Hepatocyte (in vitro differentiated cells): Measurements from ENCODE around the gene KXD1. TPM values are rescaled to one million over a fixed set of nuclear protein-coding genes. Genes with fewer than 3 reads are reported as not detected.

Experiments used
- DNase-seq: peaks from one replicate; pipeline ENCODE4 v3.0.0-alpha.2; 2016; ENCODE audit warnings: low spot score
- H2AFZ ChIP-seq: fragments of 200-600 bp; sonication (generic); 2 replicates; pipeline ENCODE4 v1.6.0; 2016; ENCODE audit warnings: antibody characterized with exemption, mild to moderate bottlenecking
- H3K27ac ChIP-seq: fragments of 200-600 bp; sonication (generic); 2 replicates; pipeline ENCODE4 v1.5.1; 2016; ENCODE audit warnings: mild to moderate bottlenecking
- H3K27me3 ChIP-seq: fragments of 200-600 bp; sonication (generic); 2 replicates; pipeline ENCODE4 v1.6.1; 2016
- H3K36me3 ChIP-seq: fragments of 200-600 bp; sonication (generic); replicated peaks from 2 replicates; pipeline ENCODE4 v1.5.1; 2016; ENCODE audit warnings: low read depth; ENCODE audit not compliant: insufficient read depth
- H3K4me1 ChIP-seq: fragments of 200-600 bp; sonication (generic); 2 replicates; pipeline ENCODE4 v1.5.1; 2016; ENCODE audit warnings: mild to moderate bottlenecking, moderate library complexity; ENCODE audit not compliant: insufficient read depth
- H3K4me2 ChIP-seq: fragments of 200-600 bp; sonication (generic); 2 replicates; pipeline ENCODE4 v1.6.0; 2016
- H3K4me3 ChIP-seq: fragments of 200-600 bp; sonication (generic); 2 replicates; pipeline ENCODE4 v1.5.1; 2016; ENCODE audit warnings: mild to moderate bottlenecking
- H3K79me2 ChIP-seq: fragments of 200-600 bp; sonication (generic); 2 replicates; pipeline ENCODE4 v1.6.0; 2017; ENCODE audit warnings: mild to moderate bottlenecking
- H3K9me2 ChIP-seq: fragments of 200-600 bp; sonication (generic); replicated peaks from 2 replicates; pipeline ENCODE4 v1.6.0; 2017; ENCODE audit warnings: mild to moderate bottlenecking; ENCODE audit not compliant: insufficient read depth
- H3K9me3 ChIP-seq: fragments of 200-600 bp; sonication (generic); 2 replicates; pipeline ENCODE4 v1.5.1; 2016; ENCODE audit warnings: low read depth, mild to moderate bottlenecking
- H4K20me1 ChIP-seq: fragments of 200-600 bp; sonication (generic); 2 replicates; pipeline ENCODE4 v1.6.0; 2016; ENCODE audit warnings: mild to moderate bottlenecking; ENCODE audit not compliant: insufficient read depth, poor library complexity, severe bottlenecking
- EZH2 ChIP-seq: fragments of 200-600 bp; sonication (generic); IDR thresholded peaks from 2 replicates; pipeline ENCODE4 v1.6.1; 2016; ENCODE audit warnings: antibody characterized with exemption, mild to moderate bottlenecking, borderline replicate concordance
- EZH2phosphoT487 ChIP-seq: fragments of 200-600 bp; sonication (generic); IDR thresholded peaks from one replicate; pipeline ENCODE4 v1.6.1; 2018; ENCODE audit warnings: antibody characterized with exemption, mild to moderate bottlenecking, low read depth, moderate library complexity; ENCODE audit not compliant: unreplicated experiment, severe bottlenecking
- WGBS: methylation state at CpG from one replicate; pipeline ENCODE4 v1.1.6; 2016; ENCODE audit warnings: low lambda C conversion rate; ENCODE audit errors: missing lambda C conversion rate; 5-methylcytosine and 5-hydroxymethylcytosine counted together
- polyA plus RNA-seq: library from polyadenylated mRNA; unstranded; fragments of >200 nt; fragmentation: Nextera tagmentation; extraction: Ambion mirVana; gene quantifications from 2 replicates; pipeline ENCODE4 v1.2.1, GENCODE V29; 2016
- total RNA-seq: library from RNA; depleted of rRNA; stranded (reverse); fragments of >200 nt; gene quantifications from 2 replicates; pipeline ENCODE4 v1.2.3, GENCODE V29; 2014
- TF ChIP-seq, protein P1 (sequence below): fragments of 200-600 bp; sonication (generic); IDR thresholded peaks from 2 replicates; pipeline ENCODE4 v1.5.1; 2016; ENCODE audit warnings: antibody characterized with exemption, mild to moderate bottlenecking; ENCODE audit not compliant: poor library complexity

KXD1 gene
- total and polyA plus RNA-seq, 2 experiments from 2014 or later: 76.3 to 89.2 TPM

DNA sequence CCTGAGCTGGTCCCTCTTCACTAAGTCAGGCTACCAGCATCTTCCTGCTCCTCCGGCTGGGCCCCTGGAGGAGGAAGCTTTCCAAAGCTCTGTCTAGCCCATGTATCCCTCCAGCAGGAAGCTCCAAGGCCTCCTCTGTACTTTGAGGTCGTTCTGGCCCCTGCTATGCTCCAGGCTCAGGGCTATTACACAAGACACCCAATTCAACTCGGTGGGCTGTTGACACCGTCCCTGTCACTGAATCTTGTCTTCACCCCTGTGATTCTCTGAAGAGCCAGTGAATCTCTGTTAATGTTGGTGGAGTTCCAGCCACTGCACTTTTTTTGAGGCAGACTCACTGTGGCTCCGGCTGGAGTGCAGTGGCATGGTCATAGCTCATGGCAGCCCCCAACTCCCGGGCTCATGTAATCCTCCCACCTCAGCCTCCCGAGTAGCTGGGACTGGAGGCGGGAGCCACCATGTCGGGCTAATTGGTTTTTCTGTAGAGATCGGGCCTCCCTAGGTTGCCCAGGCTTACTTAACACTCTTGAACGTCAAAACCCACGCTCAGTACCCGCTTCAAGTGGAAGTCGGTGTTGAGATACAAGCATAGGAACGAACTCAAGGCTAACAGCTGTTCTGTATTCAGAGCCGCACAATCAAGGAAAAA lies 30.4 kb downstream of the KXD1 start:
- Histone ChIP-seq H3K36me3 (no peaks in the 10 kb centered on the region), H3K79me2 (peaks cover 4% of the 10 kb centered on the region), H3K4me1 (peaks cover 13% of the 10 kb centered on the region), H2AFZ (peak overlapping the region; percentile 94), H3K4me2 (peak overlapping the region; percentile 100), H3K27ac (peak overlapping the region; percentile 81), H3K27me3 (no peaks in the 10 kb centered on the region), H4K20me1 (no peaks in the 10 kb centered on the region), H3K4me3 (peak overlapping the region; percentile 1), H3K9me3 (no peaks in the 10 kb centered on the region), H3K9me2 (no peaks in the 10 kb centered on the region)
- TF ChIP-seq EZH2 (no peak), EZH2phosphoT487 (no peak)
- no peak for DNase-seq
- 47% methylated on average over 16 of the region's 16 CpGs for WGBS

DNA sequence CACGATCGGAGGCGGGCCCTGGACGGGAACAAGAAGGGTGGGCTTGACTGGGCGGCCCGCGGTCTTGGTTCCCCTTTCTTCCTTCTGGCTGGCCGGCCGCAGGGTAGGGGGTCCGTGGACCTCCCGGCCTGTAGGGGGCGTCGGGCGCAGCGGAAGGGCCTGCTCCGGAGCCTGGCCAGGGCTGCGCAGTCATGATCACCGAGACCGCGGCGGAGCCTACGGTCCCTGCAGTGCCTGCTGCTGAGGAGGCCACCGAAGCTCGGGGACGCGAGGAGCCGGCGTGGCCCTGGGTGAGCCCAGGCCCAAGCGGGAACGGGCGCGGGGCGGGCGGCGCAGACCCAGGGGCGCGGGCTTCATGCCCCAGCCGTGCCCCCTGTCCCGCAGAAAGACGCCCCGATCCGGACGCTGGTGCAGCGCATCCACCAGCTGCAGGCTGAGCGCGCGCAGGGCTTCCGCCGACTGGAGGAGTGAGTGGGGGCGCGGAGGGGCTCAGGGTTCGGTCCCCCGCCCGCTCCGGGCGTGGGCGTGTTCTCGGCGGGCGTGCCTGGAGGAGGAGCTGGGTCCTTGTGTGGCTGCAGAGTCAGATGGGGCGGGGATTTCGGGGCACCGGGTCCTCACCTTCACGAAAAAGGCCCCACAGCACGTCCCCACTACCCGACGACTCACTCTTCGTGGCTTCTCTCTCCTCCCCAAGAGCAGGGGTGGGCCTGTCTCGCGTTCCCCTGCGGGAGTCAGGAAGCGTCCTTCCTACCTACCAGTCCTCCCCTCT lies 31.1 kb downstream of the KXD1 start, which contains the start of gene REX1BD:
Gene REX1BD, plus strand, starts transcription at position 188 of the 769 bp plus-strand sequence. Its CDS starts 4 bp downstream, at position 192.
- DNase-seq: peak; percentile 90

DNA sequence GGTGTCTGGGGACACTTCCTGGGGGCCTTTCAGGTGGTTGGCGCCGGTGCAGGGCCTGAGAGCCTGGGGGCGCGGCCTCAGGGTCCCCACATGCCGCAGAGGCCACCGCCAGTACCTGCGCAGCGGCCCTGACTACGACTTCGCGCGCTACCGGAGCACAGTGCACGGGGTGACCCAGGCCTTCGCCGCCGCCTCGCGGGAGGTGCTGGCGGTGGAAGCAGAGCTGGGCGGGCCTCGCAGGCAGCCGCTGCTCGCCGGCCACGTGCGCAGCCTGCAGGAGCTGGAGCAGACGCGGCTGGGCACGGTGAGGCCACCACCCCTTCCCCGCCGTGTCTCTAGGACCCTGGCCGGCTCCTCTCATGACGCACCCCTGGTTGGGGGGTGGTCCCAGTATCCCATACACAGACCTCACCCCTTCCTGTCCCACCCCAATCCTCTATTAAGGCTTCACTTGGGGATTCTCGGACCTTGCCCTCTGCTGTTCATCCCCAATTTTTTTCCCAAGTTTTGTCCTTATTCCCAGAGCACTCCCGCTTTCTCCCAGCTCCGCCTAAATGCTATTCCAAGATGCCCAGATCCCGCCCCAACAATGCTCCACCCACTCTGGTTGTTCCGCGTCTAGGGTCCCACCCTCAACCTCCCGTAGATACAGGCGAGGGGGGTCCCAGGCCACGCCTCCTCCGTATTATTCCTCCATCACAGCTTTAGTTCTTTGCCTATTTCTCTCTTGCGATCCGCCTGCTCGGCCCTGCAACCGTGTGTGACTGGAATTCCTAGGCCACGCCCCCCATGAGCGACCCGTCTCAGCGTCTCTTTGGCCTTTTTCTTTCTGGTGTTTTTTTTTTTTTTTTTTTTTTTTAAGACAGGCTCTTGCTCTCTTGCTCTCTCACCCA lies 32.0 kb downstream of the KXD1 start:
- Histone ChIP-seq H3K4me2 (peak overlapping the region; percentile 100), H3K79me2 (peaks cover 4% of the 10 kb centered on the region), H3K4me3 (peak overlapping the region; percentile 78), H3K9me2 (no peaks in the 10 kb centered on the region), H3K36me3 (no peaks in the 10 kb centered on the region), H3K4me1 (peaks cover 22% of the 10 kb centered on the region), H3K27me3 (no peaks in the 10 kb centered on the region), H3K27ac (peak overlapping the region; percentile 81), H4K20me1 (no peaks in the 10 kb centered on the region), H2AFZ (peak overlapping the region; percentile 94), H3K9me3 (no peaks in the 10 kb centered on the region)
- TF ChIP-seq EZH2phosphoT487 (no peak), EZH2 (no peak)
- TF ChIP-seq, protein P1, sequence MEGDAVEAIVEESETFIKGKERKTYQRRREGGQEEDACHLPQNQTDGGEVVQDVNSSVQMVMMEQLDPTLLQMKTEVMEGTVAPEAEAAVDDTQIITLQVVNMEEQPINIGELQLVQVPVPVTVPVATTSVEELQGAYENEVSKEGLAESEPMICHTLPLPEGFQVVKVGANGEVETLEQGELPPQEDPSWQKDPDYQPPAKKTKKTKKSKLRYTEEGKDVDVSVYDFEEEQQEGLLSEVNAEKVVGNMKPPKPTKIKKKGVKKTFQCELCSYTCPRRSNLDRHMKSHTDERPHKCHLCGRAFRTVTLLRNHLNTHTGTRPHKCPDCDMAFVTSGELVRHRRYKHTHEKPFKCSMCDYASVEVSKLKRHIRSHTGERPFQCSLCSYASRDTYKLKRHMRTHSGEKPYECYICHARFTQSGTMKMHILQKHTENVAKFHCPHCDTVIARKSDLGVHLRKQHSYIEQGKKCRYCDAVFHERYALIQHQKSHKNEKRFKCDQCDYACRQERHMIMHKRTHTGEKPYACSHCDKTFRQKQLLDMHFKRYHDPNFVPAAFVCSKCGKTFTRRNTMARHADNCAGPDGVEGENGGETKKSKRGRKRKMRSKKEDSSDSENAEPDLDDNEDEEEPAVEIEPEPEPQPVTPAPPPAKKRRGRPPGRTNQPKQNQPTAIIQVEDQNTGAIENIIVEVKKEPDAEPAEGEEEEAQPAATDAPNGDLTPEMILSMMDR: no peak
- DNase-seq: peak; percentile 89
- 3% methylated on average over 48 of the region's 52 CpGs for WGBS

More for the DNA sequence above, 31.1 kb downstream of the KXD1 start, which contains the start of gene REX1BD:
- H3K27me3 ChIP-seq: no peaks in the 10 kb centered on the region
- H3K36me3 ChIP-seq: no peaks in the 10 kb centered on the region
- peak within 1 kb of the TSS; percentile 78 for H3K4me3 ChIP-seq
- H3K27ac ChIP-seq: peak within 1 kb of the TSS; percentile 81
- peak within 1 kb of the TSS; percentile 100 for H3K4me2 ChIP-seq
- WGBS: 1% methylated on average over 45 of the region's 72 CpGs
- peak within 1 kb of the TSS; percentile 94 for H2AFZ ChIP-seq
- H3K9me3 ChIP-seq: no peaks in the 10 kb centered on the region
- TF ChIP-seq EZH2 (no peak), EZH2phosphoT487 (no peak)
- TF ChIP-seq, protein P1: peak; percentile 91
- peaks cover 4% of the 10 kb centered on the region for H3K79me2 ChIP-seq
- no peaks in the 10 kb centered on the region for H3K9me2 ChIP-seq
- peaks cover 16% of the 10 kb centered on the region for H3K4me1 ChIP-seq
- no peaks in the 10 kb centered on the region for H4K20me1 ChIP-seq
